ENCODE measurements around the gene DEAF1.

The DEAF1 gene

GRCh38 chr11:621838-622237, 73.2 kb downstream of the DEAF1 start:
- DNase-seq (ENCODE audit: low spot score) = no peak

- no peak for DNase-seq (ENCODE audit: low spot score)
Observed at GRCh38 chr11:620935-621814, 73.8 kb downstream of the DEAF1 start.

- no peak for DNase-seq (ENCODE audit: low spot score)
Observed at GRCh38 chr11:620201-620600, 74.8 kb downstream of the DEAF1 start.

- DNase-seq (ENCODE audit: low spot score) = no peak
Observed at GRCh38 chr11:619628-620050, 75.4 kb downstream of the DEAF1 start.

GRCh38 chr11:618856-619627, 76.0 kb downstream of the DEAF1 start:
- no peak for DNase-seq (ENCODE audit: low spot score)

- no peak for DNase-seq (ENCODE audit: low spot score)
Observed at GRCh38 chr11:617912-618682, 76.9 kb downstream of the DEAF1 start.

GRCh38 chr11:617199-617911, 77.7 kb downstream of the DEAF1 start:
- DNase-seq (ENCODE audit: low spot score) = no peak

- no peak for DNase-seq (ENCODE audit: low spot score)
Observed at GRCh38 chr11:616320-617198, 78.5 kb downstream of the DEAF1 start.

GRCh38 chr11:615504-616319, 79.3 kb downstream of the DEAF1 start, which contains the start of gene IRF7:
Gene IRF7 (minus strand): TSS chr11:615950. CDS start chr11:615364, 586 bp downstream.
- peak; percentile 83 for DNase-seq (ENCODE audit: low spot score)

- DNase-seq (ENCODE audit: low spot score) = peak; percentile 11
Observed at GRCh38 chr11:614623-615503, 80.2 kb downstream of the DEAF1 start.

- no peak for DNase-seq (ENCODE audit: low spot score)
Observed at GRCh38 chr11:614021-614622, 80.9 kb downstream of the DEAF1 start.

- DNase-seq (ENCODE audit: low spot score) = peak; percentile 11
Observed at GRCh38 chr11:613369-613968, 81.6 kb downstream of the DEAF1 start.

GRCh38 chr11:612961-613300, 82.1 kb downstream of the DEAF1 start:
- DNase-seq (ENCODE audit: low spot score) = no peak

- DNase-seq (ENCODE audit: low spot score) = no peak
Observed at GRCh38 chr11:612201-612960, 82.6 kb downstream of the DEAF1 start.

GRCh38 chr11:611001-611996, 83.7 kb downstream of the DEAF1 start:
- no peak for DNase-seq (ENCODE audit: low spot score)

All from LoVo (cell line).